Measurements from ENCODE around the gene RCSD1. TPM values are rescaled to one million over a fixed set of nuclear protein-coding genes. Genes with fewer than 3 reads are reported as not detected.
A peak's percentile ranks its signal among the peaks of the same experiment; 100 is the strongest.

The RCSD1 gene
- total RNA-seq, 4 donors from 2014 or later = 16.8 to 19.0 (median 18.5) TPM

GRCh38 chr1:167620002-167620401 lies 10.0 kb upstream of the RCSD1 start:
- WGBS = 80% methylated on average over 5 of the region's 5 CpGs
- Histone ChIP-seq H3K27me3 (no peaks in the 10 kb centered on the region), H3K4me1 (peaks cover 14 to 29% (median 19%) of the 10 kb centered on the region in 4 donors), H3K36me3 (no peaks in the 10 kb centered on the region), H3K4me3 (no peak overlapping the region), H3K9me3 (no peaks in the 10 kb centered on the region), H3K27ac (replicated peaks in 1 of 4) (peak overlapping the region in 2 of 4 donors; percentile 23 to 45)
- no peak for DNase-seq (ENCODE audit: extremely low spot score)
- intact Hi-C loops (cut with DNase I) = no loop called here
- TF ChIP-seq POLR2A (IDR thresholded peaks at IDR 0.05; ENCODE audit: low read depth) (no peak), EP300 (IDR thresholded peaks at IDR 0.05) (no peak), POLR2AphosphoS5 (IDR thresholded peaks at IDR 0.05) (no peak)
- TF ChIP-seq, protein P1, sequence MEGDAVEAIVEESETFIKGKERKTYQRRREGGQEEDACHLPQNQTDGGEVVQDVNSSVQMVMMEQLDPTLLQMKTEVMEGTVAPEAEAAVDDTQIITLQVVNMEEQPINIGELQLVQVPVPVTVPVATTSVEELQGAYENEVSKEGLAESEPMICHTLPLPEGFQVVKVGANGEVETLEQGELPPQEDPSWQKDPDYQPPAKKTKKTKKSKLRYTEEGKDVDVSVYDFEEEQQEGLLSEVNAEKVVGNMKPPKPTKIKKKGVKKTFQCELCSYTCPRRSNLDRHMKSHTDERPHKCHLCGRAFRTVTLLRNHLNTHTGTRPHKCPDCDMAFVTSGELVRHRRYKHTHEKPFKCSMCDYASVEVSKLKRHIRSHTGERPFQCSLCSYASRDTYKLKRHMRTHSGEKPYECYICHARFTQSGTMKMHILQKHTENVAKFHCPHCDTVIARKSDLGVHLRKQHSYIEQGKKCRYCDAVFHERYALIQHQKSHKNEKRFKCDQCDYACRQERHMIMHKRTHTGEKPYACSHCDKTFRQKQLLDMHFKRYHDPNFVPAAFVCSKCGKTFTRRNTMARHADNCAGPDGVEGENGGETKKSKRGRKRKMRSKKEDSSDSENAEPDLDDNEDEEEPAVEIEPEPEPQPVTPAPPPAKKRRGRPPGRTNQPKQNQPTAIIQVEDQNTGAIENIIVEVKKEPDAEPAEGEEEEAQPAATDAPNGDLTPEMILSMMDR (IDR thresholded peaks at IDR 0.05) = no peak

DNA sequence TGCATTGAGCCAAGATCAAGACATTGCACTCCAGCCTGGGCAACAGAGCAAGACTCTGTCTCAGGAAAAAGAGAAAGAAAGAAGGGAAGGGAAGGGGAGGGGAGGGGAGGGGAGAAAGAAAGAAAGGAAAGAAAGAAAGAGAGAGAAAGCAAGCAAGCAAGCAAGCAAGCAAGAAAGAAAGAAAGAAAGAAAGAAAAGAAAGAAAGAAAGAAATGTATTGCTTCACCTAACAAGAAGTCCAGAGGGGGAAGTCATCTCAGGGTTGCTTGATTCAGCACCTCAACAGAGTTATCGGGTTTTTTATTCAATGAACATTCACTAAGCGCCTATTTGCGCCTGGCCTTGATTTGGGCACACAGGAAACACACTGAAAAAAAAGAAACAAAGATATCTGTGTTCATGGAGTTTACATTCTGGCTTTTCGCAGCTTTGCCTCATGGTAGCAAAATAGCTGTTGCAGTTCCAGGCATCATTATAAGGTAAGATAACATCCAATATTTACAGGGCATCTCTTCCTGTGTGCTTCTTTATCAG lies 8.2 kb upstream of the RCSD1 start:
- WGBS = 90% methylated on average over 4 of the region's 4 CpGs
- Histone ChIP-seq H3K27ac (replicated peaks in 1 of 4) (no peak overlapping the region), H3K27me3 (no peaks in the 10 kb centered on the region), H3K9me3 (no peaks in the 10 kb centered on the region), H3K36me3 (no peaks in the 10 kb centered on the region), H3K4me3 (no peak overlapping the region), H3K4me1 (peaks cover 14 to 24% (median 18%) of the 10 kb centered on the region in 4 donors)
- no peak for DNase-seq (ENCODE audit: extremely low spot score)
- intact Hi-C loops (cut with DNase I) = no loop called here
- TF ChIP-seq POLR2AphosphoS5 (IDR thresholded peaks at IDR 0.05) (no peak), EP300 (IDR thresholded peaks at IDR 0.05) (no peak), POLR2A (IDR thresholded peaks at IDR 0.05; ENCODE audit: low read depth) (no peak)
- TF ChIP-seq, protein P1 (IDR thresholded peaks at IDR 0.05) = no peak

GRCh38 chr1:167623951-167624350 lies 6.1 kb upstream of the RCSD1 start:
- Histone ChIP-seq H3K4me1 (peaks cover 11 to 26% (median 15%) of the 10 kb centered on the region in 4 donors), H3K4me3 (no peak overlapping the region), H3K27ac (replicated peaks in 1 of 4) (no peak overlapping the region), H3K27me3 (no peaks in the 10 kb centered on the region), H3K9me3 (no peaks in the 10 kb centered on the region), H3K36me3 (no peaks in the 10 kb centered on the region)
- intact Hi-C loops (cut with DNase I) = no loop called here
- DNase-seq (ENCODE audit: extremely low spot score) = no peak
- 69% methylated on average over 3 of the region's 3 CpGs for WGBS
- TF ChIP-seq, protein P1 (IDR thresholded peaks at IDR 0.05) = no peak

GRCh38 chr1:167625040-167625823 lies 4.8 kb upstream of the RCSD1 start:
- 94% methylated on average over 2 of the region's 2 CpGs for WGBS
- TF ChIP-seq POLR2AphosphoS5 (IDR thresholded peaks at IDR 0.05) (no peak), POLR2A (IDR thresholded peaks at IDR 0.05; ENCODE audit: low read depth) (no peak), EP300 (IDR thresholded peaks at IDR 0.05) (no peak)
- TF ChIP-seq, protein P1 (IDR thresholded peaks at IDR 0.05) = no peak

More at GRCh38 chr1:167625040-167625823, 4.8 kb upstream of the RCSD1 start:
- Histone ChIP-seq H3K27ac (replicated peaks in 1 of 4) (no peak overlapping the region), H3K4me3 (no peak overlapping the region), H3K27me3 (no peaks in the 10 kb centered on the region), H3K36me3 (no peaks in the 10 kb centered on the region), H3K4me1 (peaks cover 22 to 28% (median 23%) of the 10 kb centered on the region in 4 donors), H3K9me3 (no peaks in the 10 kb centered on the region)
- intact Hi-C loops (cut with DNase I) = no loop called here
- no peak for DNase-seq (ENCODE audit: extremely low spot score)
